ENCODE results near the gene SLC22A5. TPM values are rescaled to one million over a fixed set of nuclear protein-coding genes. Genes with fewer than 3 reads are reported as not detected.

Gene SLC22A5
- total RNA-seq, 2 experiments from 2014 or later: 5.2 to 5.7 TPM

Other genes with a start within 250 kb of the SLC22A5 start
- 10 to 100 TPM; 15.5 to 18.3 TPM for gene P4HA2, start 141.9 kb upstream of the SLC22A5 start, total RNA-seq
- gene PDLIM4, start 112.0 kb upstream of the SLC22A5 start, total RNA-seq: 1 to 10 TPM; 1.1 to 1.4 TPM
- 1 to 10 TPM; 1.6 to 2.2 TPM for gene SLC22A4, start 75.3 kb upstream of the SLC22A5 start, total RNA-seq
- gene IRF1, start 121.1 kb downstream of the SLC22A5 start, total RNA-seq: 10 to 100 TPM; 86.7 to 87.5 TPM
- 10 to 100 TPM; 17.6 to 18.7 TPM for gene IL5, start 173.8 kb downstream of the SLC22A5 start, total RNA-seq
- gene RAD50, start 187.3 kb downstream of the SLC22A5 start, total RNA-seq: 10 to 100 TPM; 41.5 to 43.3 TPM

All from activated CD8-positive, alpha-beta memory T cell treated with anti-CD3 and anti-CD28 coated beads for 36 hours (primary cell).